Upper lobe of left lung (tissue), 6 donors: ENCODE measurements around the gene DHRS7B. TPM values are rescaled to one million over a fixed set of nuclear protein-coding genes. Genes with fewer than 3 reads are reported as not detected.
A peak's percentile ranks its signal among the peaks of the same experiment; 100 is the strongest.

Experiments used
- ATAC-seq, 2 donors: fragments of 200-7000 bp; cut with Tn5 transposase; one replicate each; pipeline ENCODE4 v1.9.1; 2022; ENCODE audit warnings: mild to moderate bottlenecking in 2 of 2, moderate library complexity in 2 of 2; ENCODE audit not compliant: low FRiP score in 2 of 2
- DNase-seq, 2 donors: peaks; one replicate each; pipeline ENCODE4 v3.0.0-alpha.2; 2019 to 2020
- H3K27ac ChIP-seq, 4 donors: fragments of 200-600 bp; sonication (generic); one replicate each; pipeline ENCODE4 v1.5.1; 2016 to 2019
- H3K27me3 ChIP-seq, 4 donors: fragments of 200-600 bp; sonication (generic); one replicate each; pipeline ENCODE4 v1.5.1; 2017 to 2019
- H3K36me3 ChIP-seq, 4 donors: fragments of 200-600 bp; sonication (generic); one replicate each; pipeline ENCODE4 v1.5.1; 2016 to 2019
- H3K4me1 ChIP-seq, 4 donors: fragments of 200-600 bp; sonication (generic); one replicate each; pipeline ENCODE4 v1.5.1; 2018 to 2019
- H3K4me3 ChIP-seq, 4 donors: fragments of 200-600 bp; sonication (generic); one replicate each; pipeline ENCODE4 v1.5.1; 2017 to 2019; ENCODE audit warnings: mild to moderate bottlenecking in 2 of 4, moderate library complexity in 1 of 4
- H3K9me3 ChIP-seq, 4 donors: fragments of 200-600 bp; sonication (generic); one replicate each; pipeline ENCODE4 v1.5.1; 2018 to 2019
- EP300 ChIP-seq, 4 donors: sonication (generic); formaldehyde crosslinking; IDR thresholded peaks; one replicate each; pipeline ENCODE4 v1.5.1; 2017; ENCODE audit warnings: antibody characterized with exemption in 4 of 4, control low read depth in 2 of 4
- POLR2A ChIP-seq, 4 donors: fragments of 450-650 bp; IDR thresholded peaks; one replicate each; pipeline ENCODE4 v1.5.1; 2016 to 2017; ENCODE audit warnings: antibody characterized with exemption in 4 of 4, mild to moderate bottlenecking in 2 of 4
- POLR2AphosphoS5 ChIP-seq, 2 donors: sonication (generic); formaldehyde crosslinking; IDR thresholded peaks; one replicate each; pipeline ENCODE4 v1.5.1; 2017; ENCODE audit warnings: antibody characterized with exemption in 2 of 2
- WGBS, 2 donors: methylation state at CpG; one replicate each; pipeline ENCODE4 v1.1.5; 2017 to 2018; 5-methylcytosine and 5-hydroxymethylcytosine counted together
- total RNA-seq, 6 donors: library from RNA; depleted of rRNA in 4 of 6; stranded (reverse); fragments of >200 nt in 4 of 6; gene quantifications; one replicate each; pipeline versions ENCODE4 v1.1.0 to v1.2.1, GENCODE V29; 2016 to 2021
- TF ChIP-seq, protein P1 (sequence below), 6 experiments: fragments of 450-650 bp in 4 of 6; fragments of 200-600 bp in 2 of 6; sonication (generic) in 2 of 6; IDR thresholded peaks; one replicate each; pipeline ENCODE4 v1.5.1; 2016 to 2019; ENCODE audit warnings: antibody characterized with exemption in 6 of 6
- donor health status: DM: no; HTN: no; CAD: no; lungs with moderate emphysema.
- donor health status: DM: no; HTN: yes; CAD: no; lungs with severe emphysema.

Gene DHRS7B
- total RNA-seq, 6 donors from 2014 or later: 16.8 to 47.2 (median 30.2) TPM

DNA sequence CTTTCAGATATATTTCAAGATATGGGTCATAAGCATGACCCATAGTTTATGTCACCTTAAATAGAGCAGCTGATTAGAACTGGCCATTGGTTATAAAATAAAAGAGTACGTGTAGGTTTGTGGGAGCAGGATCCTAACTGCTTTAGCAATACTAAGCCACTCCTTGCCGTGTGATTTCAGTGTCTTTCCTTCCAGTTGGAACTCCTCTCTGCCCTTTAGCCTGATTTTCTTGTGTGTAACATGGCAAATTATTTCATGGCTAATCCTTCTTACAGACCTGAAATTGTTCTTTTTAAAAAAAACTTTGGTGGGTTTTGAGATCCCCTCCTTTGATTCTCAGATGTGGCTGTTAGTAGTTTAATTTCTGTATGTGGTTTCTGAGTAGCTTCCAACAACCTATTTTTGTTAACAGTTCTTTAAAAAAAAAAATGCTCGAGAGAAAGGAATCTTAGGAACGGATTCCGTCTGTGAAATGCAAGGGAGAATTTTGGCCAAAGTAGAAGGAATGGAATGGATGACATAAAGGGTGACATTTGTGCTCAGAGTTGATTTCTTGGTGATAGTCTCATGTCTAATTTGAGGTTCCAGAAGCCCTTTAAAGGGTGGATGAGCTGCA is 39.9 kb downstream of the DHRS7B start:
- WGBS, 2 donors: 69 to 70% methylated on average over 5 of the region's 5 CpGs
- Histone ChIP-seq H3K9me3 (no peaks in the 10 kb centered on the region), H3K27ac (peak overlapping the region; percentile 31 to 71 (median 56)), H3K36me3 (no peaks in the 10 kb centered on the region), H3K4me3 (no peak overlapping the region), H3K27me3 (no peaks in the 10 kb centered on the region), H3K4me1 (peaks cover 16 to 32% (median 27%) of the 10 kb centered on the region in 4 donors)
- DNase-seq: no peak
- ATAC-seq: no peak
- TF ChIP-seq POLR2AphosphoS5 (IDR thresholded peaks at IDR 0.05): no peak
- TF ChIP-seq POLR2A (IDR thresholded peaks at IDR 0.05): no peak
- TF ChIP-seq EP300 (IDR thresholded peaks at IDR 0.05): no peak
- TF ChIP-seq, protein P1, sequence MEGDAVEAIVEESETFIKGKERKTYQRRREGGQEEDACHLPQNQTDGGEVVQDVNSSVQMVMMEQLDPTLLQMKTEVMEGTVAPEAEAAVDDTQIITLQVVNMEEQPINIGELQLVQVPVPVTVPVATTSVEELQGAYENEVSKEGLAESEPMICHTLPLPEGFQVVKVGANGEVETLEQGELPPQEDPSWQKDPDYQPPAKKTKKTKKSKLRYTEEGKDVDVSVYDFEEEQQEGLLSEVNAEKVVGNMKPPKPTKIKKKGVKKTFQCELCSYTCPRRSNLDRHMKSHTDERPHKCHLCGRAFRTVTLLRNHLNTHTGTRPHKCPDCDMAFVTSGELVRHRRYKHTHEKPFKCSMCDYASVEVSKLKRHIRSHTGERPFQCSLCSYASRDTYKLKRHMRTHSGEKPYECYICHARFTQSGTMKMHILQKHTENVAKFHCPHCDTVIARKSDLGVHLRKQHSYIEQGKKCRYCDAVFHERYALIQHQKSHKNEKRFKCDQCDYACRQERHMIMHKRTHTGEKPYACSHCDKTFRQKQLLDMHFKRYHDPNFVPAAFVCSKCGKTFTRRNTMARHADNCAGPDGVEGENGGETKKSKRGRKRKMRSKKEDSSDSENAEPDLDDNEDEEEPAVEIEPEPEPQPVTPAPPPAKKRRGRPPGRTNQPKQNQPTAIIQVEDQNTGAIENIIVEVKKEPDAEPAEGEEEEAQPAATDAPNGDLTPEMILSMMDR (IDR thresholded peaks at IDR 0.05): no peak

DNA sequence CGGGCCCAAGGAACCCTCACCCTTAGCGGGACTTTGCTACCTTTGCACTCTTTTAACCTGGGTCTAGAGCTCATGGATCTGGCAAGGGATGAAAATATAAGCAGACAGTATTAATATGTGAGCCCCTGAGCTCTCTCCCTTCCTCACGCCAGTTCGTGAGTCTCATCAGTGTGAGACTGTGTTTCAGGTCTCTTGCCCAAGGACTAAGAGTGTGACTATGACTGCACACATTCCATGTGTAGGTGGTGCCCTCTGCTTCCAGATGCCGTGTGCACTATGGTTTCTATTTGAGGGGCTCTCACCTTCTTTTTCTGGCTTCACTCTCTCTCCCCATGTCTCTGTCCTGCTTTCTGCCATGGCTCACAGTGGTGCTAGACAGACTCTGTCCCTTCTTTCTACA is 40.5 kb downstream of the DHRS7B start:
- TF ChIP-seq POLR2A (IDR thresholded peaks at IDR 0.05) (no peak), POLR2AphosphoS5 (IDR thresholded peaks at IDR 0.05) (no peak), EP300 (IDR thresholded peaks at IDR 0.05) (no peak)
- TF ChIP-seq, protein P1 (IDR thresholded peaks at IDR 0.05): no peak
- H3K36me3 ChIP-seq: peaks cover 0 to 4% (median under 1%) of the 10 kb centered on the region in 4 donors
- ATAC-seq: peak in 1 of 2 donors; percentile 14
- 80 to 82% methylated on average over 5 of the region's 5 CpGs for WGBS, 2 donors
- H3K4me3 ChIP-seq: no peak overlapping the region
- peak overlapping the region in 3 of 4 donors; percentile 10 to 34 (median 31) for H3K27ac ChIP-seq
- no peaks in the 10 kb centered on the region for H3K9me3 ChIP-seq
- no peak for DNase-seq
- no peaks in the 10 kb centered on the region for H3K27me3 ChIP-seq
- H3K4me1 ChIP-seq: peaks cover 12 to 26% (median 22%) of the 10 kb centered on the region in 4 donors

DNA sequence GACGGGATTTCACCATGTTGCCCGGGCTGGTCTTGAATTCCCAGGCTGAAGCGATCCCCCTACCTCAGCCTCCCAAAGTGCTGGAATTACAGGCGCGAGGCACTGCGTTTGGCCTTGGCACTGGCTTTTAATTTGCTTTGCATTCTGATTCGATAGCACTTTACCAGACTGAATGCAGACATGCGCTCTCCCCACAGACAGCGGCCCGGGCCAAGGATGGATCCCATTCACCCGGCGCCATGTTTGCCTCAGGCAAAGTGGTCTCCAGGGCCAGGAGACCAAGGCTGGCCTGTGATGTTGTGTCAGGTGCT is 41.7 kb downstream of the DHRS7B start:
- 99% methylated on average over 12 of the region's 12 CpGs for WGBS, 2 donors
- H3K36me3 ChIP-seq: peaks cover 0 to 13% (median 8%) of the 10 kb centered on the region in 4 donors
- H3K9me3 ChIP-seq: no peaks in the 10 kb centered on the region
- no peak overlapping the region for H3K4me3 ChIP-seq
- no peak overlapping the region for H3K27ac ChIP-seq
- no peaks in the 10 kb centered on the region for H3K27me3 ChIP-seq
- no peak for DNase-seq
- H3K4me1 ChIP-seq: peaks cover 12 to 25% (median 22%) of the 10 kb centered on the region in 4 donors
- no peak for ATAC-seq
- no peak for TF ChIP-seq POLR2AphosphoS5 (IDR thresholded peaks at IDR 0.05)
- TF ChIP-seq, protein P1 (IDR thresholded peaks at IDR 0.05): no peak
- TF ChIP-seq POLR2A (IDR thresholded peaks at IDR 0.05): no peak
- no peak for TF ChIP-seq EP300 (IDR thresholded peaks at IDR 0.05)

DNA sequence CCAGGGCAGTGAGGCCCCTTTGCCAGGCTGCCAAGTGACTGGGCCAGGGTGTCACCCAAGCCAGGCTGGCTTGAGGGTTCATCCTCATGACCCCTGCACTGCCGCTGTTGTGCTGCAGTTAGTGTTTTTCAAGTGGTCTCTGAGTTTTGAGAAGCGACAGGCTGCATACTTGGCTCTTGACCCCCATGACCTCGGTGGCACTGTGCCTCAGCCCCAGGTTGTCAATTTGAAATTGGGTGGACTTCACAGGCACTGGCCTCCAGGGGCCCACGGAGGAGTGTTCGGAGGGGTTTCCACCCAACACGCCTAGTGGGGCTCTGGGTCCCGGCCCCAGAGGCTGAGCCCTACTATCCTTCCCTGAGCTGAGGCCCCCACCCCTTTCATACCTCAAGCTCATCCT is 42.7 kb downstream of the DHRS7B start:
- 79% methylated on average over 7 of the region's 7 CpGs; no CpG with 5 or more reads in 1 of the 2 donors for WGBS, 2 donors
- peaks cover 19 to 33% (median 25%) of the 10 kb centered on the region in 4 donors for H3K4me1 ChIP-seq
- H3K27ac ChIP-seq: peak overlapping the region in 1 of 4 donors; percentile 1

More for the DNA sequence above, 42.7 kb downstream of the DHRS7B start:
- H3K4me3 ChIP-seq: no peak overlapping the region
- H3K27me3 ChIP-seq: no peaks in the 10 kb centered on the region
- no peaks in the 10 kb centered on the region for H3K9me3 ChIP-seq
- DNase-seq: no peak
- peaks cover 0 to 18% (median 11%) of the 10 kb centered on the region in 4 donors for H3K36me3 ChIP-seq
- TF ChIP-seq, protein P1 (IDR thresholded peaks at IDR 0.05): no peak
- ATAC-seq: no peak
